GM19099 (cell line): Measurements from ENCODE around the gene SDF2.

Experiments used
- POLR2A ChIP-seq: IDR thresholded peaks from 3 replicates; pipeline ENCODE4 v1.6.1; 2011; ENCODE audit warnings: low read depth; ENCODE audit not compliant: insufficient read length; ENCODE audit errors: extremely low read depth

The SDF2 gene

GRCh38 chr17:28661635-28662526 is at the start of gene SDF2, which contains the start of gene SUPT6H:
Gene SDF2, minus strand, starts transcription at chr17:28661906. Its CDS starts 30 bp downstream, at chr17:28661876.
Gene SUPT6H, plus strand, starts transcription at chr17:28662205. Its CDS starts 11,197 bp downstream, at chr17:28673402.
- peak; percentile 91 for TF ChIP-seq POLR2A

DNA sequence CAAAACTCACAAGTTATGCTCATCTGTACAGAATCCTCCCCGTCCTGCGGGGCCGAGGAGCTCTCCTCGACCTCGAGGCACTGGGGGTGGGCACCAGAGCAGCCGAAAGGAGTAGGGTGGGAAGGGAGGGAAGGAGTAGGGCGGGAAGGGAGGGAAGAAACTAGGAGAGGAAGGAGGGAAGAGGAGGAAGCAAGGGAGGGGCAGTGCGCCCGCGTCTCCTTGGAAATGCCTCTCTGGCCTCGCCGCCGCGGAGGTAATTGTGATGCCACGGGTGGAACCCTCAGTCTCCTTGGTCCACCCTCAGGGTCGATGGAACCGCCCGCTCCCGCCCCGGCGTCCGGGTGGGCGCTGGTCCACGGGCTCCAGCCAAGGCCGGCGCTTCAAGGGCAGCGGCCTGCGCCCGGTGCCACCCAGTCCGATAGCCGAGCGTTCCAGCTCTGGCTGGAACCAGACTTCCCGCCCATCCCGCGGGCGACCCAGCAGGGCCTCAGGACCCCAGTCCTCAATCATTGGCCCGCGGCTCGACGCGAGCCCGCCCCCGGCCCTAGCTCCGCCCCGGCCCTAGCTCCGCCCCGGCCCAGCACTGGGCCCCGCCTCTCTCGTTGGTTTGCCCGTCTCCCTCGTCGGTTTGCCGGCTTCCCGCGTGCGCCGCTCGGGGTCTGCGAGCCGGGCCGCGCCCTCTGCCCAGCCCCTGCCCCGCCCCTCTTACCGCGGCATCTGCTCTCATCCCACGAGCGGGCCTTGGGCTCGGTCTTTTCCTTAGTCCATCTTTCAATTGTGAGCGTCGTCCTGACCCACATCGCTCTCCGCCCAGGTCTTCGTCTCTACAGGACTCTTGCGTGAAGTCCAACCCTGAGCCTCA is 49.4 kb upstream of the SDF2 start:
- peak; percentile 65 for TF ChIP-seq POLR2A

- no peak for TF ChIP-seq POLR2A
These were observed 45.6 kb upstream of the SDF2 start for GRCh38 chr17:28707339-28707720.

DNA sequence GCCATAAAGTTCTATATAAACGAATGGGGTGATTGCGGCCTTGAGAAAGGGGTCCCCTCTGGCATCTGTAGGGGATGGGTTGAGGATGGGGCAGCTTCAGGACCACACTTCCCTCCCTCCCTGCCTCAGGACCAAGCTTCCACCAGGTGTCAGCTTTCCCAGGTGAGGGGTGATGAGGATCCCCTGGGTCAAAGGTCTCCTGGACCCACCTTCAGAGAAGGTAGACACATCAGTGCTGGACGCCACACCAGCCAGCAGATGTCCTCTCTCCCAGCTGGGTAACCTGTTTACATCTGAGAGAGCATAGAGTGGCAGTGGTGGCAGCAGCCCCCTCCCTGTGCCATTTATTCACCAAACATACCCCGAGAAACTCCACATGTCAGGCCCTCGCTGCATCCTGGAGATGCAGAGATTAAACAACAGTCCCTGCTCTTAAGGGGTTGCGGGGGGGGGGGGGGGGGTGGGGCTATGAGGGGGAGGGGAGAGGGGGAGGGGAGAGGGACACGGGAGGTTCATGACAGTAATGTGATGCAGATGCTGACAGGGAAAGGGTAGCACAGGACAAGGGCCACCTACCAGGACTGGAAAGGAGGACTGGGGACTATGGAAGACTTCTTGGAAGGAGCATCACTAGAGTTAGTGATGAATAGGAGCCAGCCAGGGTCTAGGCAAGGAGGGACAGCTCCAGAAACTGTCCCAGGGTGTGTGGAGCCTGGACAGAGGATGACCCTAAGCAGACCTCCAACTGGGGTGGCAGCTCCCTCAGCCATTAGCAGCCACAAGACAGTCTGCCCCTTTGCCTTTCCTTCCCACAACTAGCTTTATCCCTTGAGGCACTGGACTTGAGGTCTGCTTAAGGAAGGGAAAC is 45.0 kb upstream of the SDF2 start:
- TF ChIP-seq POLR2A = no peak

GRCh38 chr17:28705728-28706334 is 44.1 kb upstream of the SDF2 start:
- TF ChIP-seq POLR2A = no peak

GRCh38 chr17:28705074-28705659 is 43.5 kb upstream of the SDF2 start:
- TF ChIP-seq POLR2A = no peak

DNA sequence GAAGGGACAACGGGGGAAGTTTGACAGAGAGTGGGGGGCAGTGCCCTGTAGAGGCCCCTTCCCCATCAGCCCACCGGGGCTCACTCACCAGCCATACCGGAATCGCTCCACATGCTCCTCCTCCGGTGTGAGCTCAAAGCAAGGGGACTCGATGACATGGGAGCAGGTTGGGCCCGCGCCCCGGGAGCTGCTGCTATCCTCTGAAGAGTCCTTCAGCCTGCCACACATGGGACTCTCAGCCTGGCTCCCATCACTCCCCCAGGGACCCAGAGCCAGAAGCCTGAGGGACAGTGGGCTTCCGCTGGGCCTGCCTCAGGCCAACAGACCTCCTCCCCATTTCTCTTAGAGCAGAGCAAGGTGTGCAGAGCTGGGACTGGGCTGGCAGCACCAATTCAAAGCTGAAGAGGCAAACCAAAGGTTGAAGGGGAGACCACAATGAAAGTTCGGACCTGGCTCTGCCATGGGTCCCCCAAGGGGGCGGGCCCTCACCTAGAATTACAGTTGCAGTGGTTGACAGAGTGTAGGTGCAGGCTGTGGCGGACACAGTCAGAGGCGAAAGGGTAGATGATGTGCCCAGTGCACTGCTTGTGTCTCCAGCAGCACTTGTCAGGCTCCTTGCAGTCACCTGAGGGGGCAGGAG is 42.6 kb upstream of the SDF2 start:
- no peak for TF ChIP-seq POLR2A

GRCh38 chr17:28703552-28704218 is 42.0 kb upstream of the SDF2 start:
- no peak for TF ChIP-seq POLR2A

- TF ChIP-seq POLR2A = no peak
These were observed 41.0 kb upstream of the SDF2 start for GRCh38 chr17:28702752-28703150.

- TF ChIP-seq POLR2A = no peak
These were observed 40.5 kb upstream of the SDF2 start for GRCh38 chr17:28702026-28702751.

DNA sequence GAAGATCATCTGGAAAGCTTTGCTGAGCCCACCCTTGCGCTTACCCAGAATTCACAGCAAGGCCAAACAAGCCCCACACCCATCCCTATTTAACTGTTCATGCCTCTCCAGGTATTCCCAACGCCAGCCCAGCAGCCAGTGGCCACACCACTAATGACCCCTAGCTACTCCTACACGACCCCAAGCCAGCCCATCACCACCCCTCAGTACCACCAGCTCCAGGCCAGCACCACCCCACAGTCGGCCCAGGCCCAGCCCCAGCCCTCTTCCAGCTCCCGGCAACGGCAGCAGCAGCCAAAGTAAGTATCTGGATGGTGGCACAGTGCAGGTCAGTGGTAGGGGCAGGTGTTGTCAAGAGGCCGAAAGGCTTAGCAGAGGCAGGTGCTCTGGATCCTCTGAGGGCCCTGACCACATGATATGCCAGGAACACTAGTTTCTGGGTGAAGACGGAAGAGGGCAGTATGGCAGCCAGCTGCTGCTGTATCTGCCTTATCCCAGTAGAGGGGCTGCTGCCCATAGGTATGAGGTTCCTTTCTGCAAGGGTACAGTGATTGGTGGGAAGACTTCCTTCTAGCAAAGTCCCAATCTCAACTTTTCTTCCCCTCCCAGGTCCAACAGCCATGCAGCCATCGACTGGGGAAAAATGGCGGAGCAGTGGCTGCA is 39.3 kb upstream of the SDF2 start:
- TF ChIP-seq POLR2A = no peak

DNA sequence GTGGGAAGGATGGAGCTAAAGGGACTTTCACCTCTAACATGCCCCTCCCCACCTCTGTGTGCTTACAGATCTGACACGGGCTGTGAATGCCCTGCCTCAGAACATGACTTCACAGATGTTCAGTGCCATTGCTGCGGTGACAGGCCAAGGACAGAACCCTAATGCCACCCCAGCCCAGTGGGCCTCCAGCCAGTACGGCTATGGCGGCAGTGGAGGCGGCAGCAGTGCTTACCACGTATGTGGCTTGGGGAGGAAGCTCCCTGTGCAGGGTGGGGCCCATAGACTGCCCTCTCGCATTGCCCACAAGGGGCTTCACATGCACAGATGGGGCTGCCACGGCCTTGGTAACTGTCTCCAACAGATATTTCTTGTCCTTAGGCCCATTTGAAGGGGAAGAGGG is 38.6 kb upstream of the SDF2 start:
- TF ChIP-seq POLR2A = no peak
